Activated B cell treated with CpG ODN at 0.5 μM for 24 hours (primary cell): ENCODE data around the gene BCR. TPM values are rescaled to one million over a fixed set of nuclear protein-coding genes. Genes with fewer than 3 reads are reported as not detected.
"Not testable (repeated sequence)": the region's sequence is repeated elsewhere in the genome, so short reads cannot be mapped to it uniquely, and the experiment has no call there.

Source experiments
- ATAC-seq: fragments of 200-7000 bp; cut with Tn5 transposase; one replicate; pipeline ENCODE4 v1.10.0; 2021; ENCODE audit warnings: low read depth, mild to moderate bottlenecking, moderate library complexity
- CTCF ChIA-PET: fragments of 350-600 bp; sonication (Branson Sonifier 250); formaldehyde crosslinking; loops from one replicate; lab custom pipeline; 2021; ENCODE audit warnings: antibody characterized with exemption; lab: Charles Lee
- POLR2A ChIA-PET: fragments of 350-600 bp; sonication (Branson Sonifier 250); formaldehyde crosslinking; loops from one replicate; lab custom pipeline; 2021; ENCODE audit warnings: antibody characterized with exemption; lab: Charles Lee
- DNase-seq: peaks from one replicate; pipeline ENCODE4 v3.0.0; 2022
- H3K27ac Mint-ChIP-seq: one replicate; pipeline ENCODE4 v1.8.0; 2020; ENCODE audit warnings: mixed read lengths
- H3K27me3 Mint-ChIP-seq: one replicate; pipeline ENCODE4 v1.8.0; 2021; ENCODE audit warnings: mixed read lengths
- H3K36me3 Mint-ChIP-seq: one replicate; pipeline ENCODE4 v1.8.0; 2021; ENCODE audit warnings: low read depth, mixed read lengths
- H3K4me1 Mint-ChIP-seq: one replicate; pipeline ENCODE4 v1.8.0; 2021; ENCODE audit warnings: mixed read lengths
- H3K4me3 Mint-ChIP-seq: one replicate; pipeline ENCODE4 v1.8.0; 2020; ENCODE audit warnings: mild to moderate bottlenecking, mixed read lengths
- H3K9me3 Mint-ChIP-seq: one replicate; pipeline ENCODE4 v1.8.0; 2020; ENCODE audit warnings: mixed read lengths
- CTCF ChIP-seq: fragments of 200-600 bp; IDR thresholded peaks from one replicate; pipeline ENCODE4 v1.8.0; 2022; ENCODE audit warnings: antibody characterized with exemption, mild to moderate bottlenecking
- intact Hi-C: fragments of 100-400 bp; cut with micrococcal nuclease; formaldehyde crosslinking; loops from one replicate; pipeline ENCODE4 v1.15.1; 2024
- total RNA-seq: library from RNA; stranded (reverse); gene quantifications from 2 replicates; pipeline ENCODE4 v1.2.3, GENCODE V29; 2022

Gene BCR
- total RNA-seq, 1 donor from 2014 or later, result 20.9 TPM

GRCh38 chr22:23363683-23364082 is 183.4 kb downstream of the BCR start:
- peaks cover 19% of the 10 kb centered on the region for H3K27me3 Mint-ChIP-seq
- no peak for DNase-seq
- no peak for ATAC-seq
- intact Hi-C loops, result no loop called here
- H3K27ac Mint-ChIP-seq, result no peak overlapping the region
- no peaks in the 10 kb centered on the region for H3K9me3 Mint-ChIP-seq
- CTCF ChIA-PET, result interaction anchor here (0.8 to 1.0 kb wide), 2 partner anchors 22 kb away, joined by 3 read pairs; no protein-coding TSS in a partner anchor
- H3K4me1 Mint-ChIP-seq, result no peaks in the 10 kb centered on the region
- no peaks in the 10 kb centered on the region for H3K36me3 Mint-ChIP-seq
- TF ChIP-seq CTCF, result no peak
- POLR2A ChIA-PET, result no interaction called here
- no peak overlapping the region for H3K4me3 Mint-ChIP-seq

- DNase-seq, result no peak
- CTCF ChIA-PET, result interaction anchor here (1.0 kb wide), 1 partner anchor 22 kb away, joined by 3 read pairs; no protein-coding TSS in a partner anchor
- H3K4me3 Mint-ChIP-seq, result no peak overlapping the region
- ATAC-seq, result no peak
- intact Hi-C loops, result no loop called here
- peaks cover 22% of the 10 kb centered on the region for H3K27me3 Mint-ChIP-seq
- H3K27ac Mint-ChIP-seq, result no peak overlapping the region
- no peak for TF ChIP-seq CTCF
- H3K4me1 Mint-ChIP-seq, result no peaks in the 10 kb centered on the region
- no peaks in the 10 kb centered on the region for H3K36me3 Mint-ChIP-seq
- POLR2A ChIA-PET, result no interaction called here
- H3K9me3 Mint-ChIP-seq, result no peaks in the 10 kb centered on the region
Observed at GRCh38 chr22:23364389-23364788, 184.1 kb downstream of the BCR start.

GRCh38 chr22:23365524-23365923 is 185.2 kb downstream of the BCR start:
- no peak for TF ChIP-seq CTCF
- ATAC-seq (no peak), DNase-seq (no peak)
- ChIA-PET CTCF (no interaction called here), POLR2A (interaction anchor here (0.6 kb wide), 1 partner anchor 41 kb away, joined by 4 read pairs; no protein-coding TSS in a partner anchor)
- intact Hi-C loops, result no loop called here
- H3K9me3 Mint-ChIP-seq, result no peaks in the 10 kb centered on the region
- no peaks in the 10 kb centered on the region for H3K36me3 Mint-ChIP-seq
- H3K27me3 Mint-ChIP-seq, result peaks cover 30% of the 10 kb centered on the region
- H3K4me1 Mint-ChIP-seq, result no peaks in the 10 kb centered on the region
- no peak overlapping the region for H3K4me3 Mint-ChIP-seq
- H3K27ac Mint-ChIP-seq, result no peak overlapping the region

GRCh38 chr22:23365961-23366360 is 185.7 kb downstream of the BCR start:
- TF ChIP-seq CTCF, result no peak
- intact Hi-C loops, result no loop called here
- Mint-ChIP-seq H3K27ac (no peak overlapping the region), H3K4me3 (no peak overlapping the region), H3K36me3 (no peaks in the 10 kb centered on the region), H3K9me3 (no peaks in the 10 kb centered on the region), H3K27me3 (peaks cover 30% of the 10 kb centered on the region), H3K4me1 (no peaks in the 10 kb centered on the region)
- ATAC-seq, result no peak
- CTCF ChIA-PET, result no interaction called here
- no peak for DNase-seq
- POLR2A ChIA-PET, result no interaction called here

GRCh38 chr22:23367196-23367595 is 186.9 kb downstream of the BCR start:
- H3K9me3 Mint-ChIP-seq, POLR2A ChIA-PET, H3K4me3 Mint-ChIP-seq, H3K27ac Mint-ChIP-seq, ATAC-seq, DNase-seq, H3K36me3 Mint-ChIP-seq, CTCF ChIA-PET, H3K4me1 Mint-ChIP-seq, intact Hi-C loops: not testable (repeated sequence)
- peaks cover 30% of the 10 kb centered on the region for H3K27me3 Mint-ChIP-seq

Other genes with a start within 250 kb of the BCR start
- 9.3 and 12.2 TPM in 2 replicates for gene GNAZ, start 110.0 kb upstream of the BCR start, total RNA-seq
- gene RSPH14, start 38.5 kb upstream of the BCR start, total RNA-seq, result not detected in 2 replicates
- 1.7 and 2.1 TPM in 2 replicates for gene RAB36, start 35.0 kb upstream of the BCR start, total RNA-seq